Kidney (tissue), 14 donors: ENCODE data around the gene TMEM239. TPM values are rescaled to one million over a fixed set of nuclear protein-coding genes. Genes with fewer than 3 reads are reported as not detected.

Source experiments
- DNase-seq, 5 donors: peaks; one replicate each; pipeline ENCODE4 v3.0.0-alpha.2; 2013 to 2020
- FAIRE-seq: peaks from 2 replicates; lab custom pipeline; 2012; peaks lifted over from hg19 to GRCh38; lab: Jason Lieb, UNC
- H3K27ac ChIP-seq, 2 donors: one replicate each; pipeline ENCODE4 v1.7.0; 2013; ENCODE audit warnings: low read depth in 2 of 2, low read length in 2 of 2, inconsistent platforms in 1 of 2
- H3K27me3 ChIP-seq: one replicate; pipeline ENCODE4 v1.7.1; 2013; ENCODE audit warnings: low read length, inconsistent platforms; ENCODE audit not compliant: control insufficient read depth, insufficient read depth
- H3K36me3 ChIP-seq, 3 donors: one replicate each; pipeline versions ENCODE4 v1.7.0 to v1.7.1; 2013; ENCODE audit warnings: low read length in 3 of 3, control low read depth in 1 of 3, inconsistent platforms in 1 of 3; ENCODE audit not compliant: insufficient read depth in 3 of 3, control insufficient read depth in 2 of 3
- H3K4me1 ChIP-seq, 3 donors: one replicate each; pipeline versions ENCODE4 v1.7.0 to v1.7.1; 2013; ENCODE audit warnings: low read length in 3 of 3, inconsistent platforms in 1 of 3, low read depth in 1 of 3; ENCODE audit not compliant: control insufficient read depth in 2 of 3, insufficient read depth in 2 of 3
- H3K4me3 ChIP-seq, 3 donors: one replicate each; pipeline versions ENCODE4 v1.7.0 to v1.8.1; 2013; ENCODE audit warnings: low read length in 3 of 3, control low read depth in 1 of 3, inconsistent platforms in 1 of 3
- H3K9ac ChIP-seq, 3 donors: one replicate each; pipeline versions ENCODE4 v1.7.0 to v1.7.1; 2013; ENCODE audit warnings: low read length in 3 of 3, control low read depth in 1 of 3, inconsistent platforms in 1 of 3
- H3K9me3 ChIP-seq, 3 donors: one replicate each; pipeline versions ENCODE4 v1.7.0 to v1.7.1; 2013; ENCODE audit warnings: low read length in 3 of 3, control low read depth in 1 of 3, inconsistent platforms in 1 of 3; ENCODE audit not compliant: control insufficient read depth in 2 of 3, insufficient read depth in 1 of 3
- CTCF ChIP-seq: IDR thresholded peaks from 3 replicates; pipeline ENCODE4 v1.5.1; 2012; ENCODE audit warnings: mild to moderate bottlenecking, moderate library complexity, borderline replicate concordance; ENCODE audit not compliant: insufficient read depth; ENCODE audit errors: extremely low read depth
- intact Hi-C: fragments of 100-400 bp; cut with DNase I; formaldehyde crosslinking; loops from one replicate; pipeline ENCODE4 v1.11.1; 2022
- polyA plus RNA-seq: library from polyadenylated mRNA; stranded (reverse); fragments of 350-450 nt; fragmentation: Illumina TruSeq; extraction: RNeasy Lipid Tissue Mini Kit (QIAGEN cat#74804); gene quantifications from one replicate; pipeline ENCODE4 v1.2.3, GENCODE V29; 2014; ENCODE audit warnings: low read depth, low replicate concordance; ENCODE audit not compliant: insufficient read depth
- total RNA-seq: library from RNA; stranded (reverse); fragmentation: NEBNext Ultra II Directional; extraction: Animal tissue kit (Norgen Biotek cat#: 25700); gene quantifications from one replicate; pipeline ENCODE4 v1.2.1, GENCODE V29; 2021
- donor health status: control.
- donor health status: control.
- donor health status: control.
- donor health status: control.
- donor health status: control.
- donor health status: DM: yes; HTN: yes; CAD: no.
- donor health status: Normal renal cell carcinoma (clear cell type).

Gene TMEM239
- total and polyA plus RNA-seq, 2 donors from 2014 or later = not detected

- no peaks in the 10 kb centered on the region for H3K27me3 ChIP-seq
- H3K9ac ChIP-seq = no peak overlapping the region
- H3K27ac ChIP-seq = no peak overlapping the region
- H3K9me3 ChIP-seq = no peaks in the 10 kb centered on the region
- intact Hi-C loops = no loop called here
- no peak for TF ChIP-seq CTCF
- FAIRE-seq = no peak
- no peaks in the 10 kb centered on the region for H3K36me3 ChIP-seq
- no peak overlapping the region for H3K4me3 ChIP-seq
- peaks cover 0 to 2% (median 0%) of the 10 kb centered on the region in 3 donors for H3K4me1 ChIP-seq
- DNase-seq = no peak
Observed at GRCh38 chr20:2834401-2835110, 18.4 kb downstream of the TMEM239 start.

- Histone ChIP-seq H3K9ac (no peak overlapping the region), H3K4me1 (peaks cover 0 to 6% (median 0%) of the 10 kb centered on the region in 3 donors), H3K4me3 (no peak overlapping the region), H3K9me3 (no peaks in the 10 kb centered on the region), H3K27ac (no peak overlapping the region), H3K36me3 (no peaks in the 10 kb centered on the region), H3K27me3 (no peaks in the 10 kb centered on the region)
- intact Hi-C loops = no loop called here
- DNase-seq (no peak), FAIRE-seq (no peak)
- no peak for TF ChIP-seq CTCF
Observed at GRCh38 chr20:2835331-2835796, 19.2 kb downstream of the TMEM239 start.

- Histone ChIP-seq H3K36me3 (no peaks in the 10 kb centered on the region), H3K27me3 (no peaks in the 10 kb centered on the region), H3K9ac (no peak overlapping the region), H3K4me1 (peaks cover 0 to 6% (median 0%) of the 10 kb centered on the region in 3 donors), H3K4me3 (no peak overlapping the region), H3K27ac (no peak overlapping the region), H3K9me3 (no peaks in the 10 kb centered on the region)
- no peak for TF ChIP-seq CTCF
- intact Hi-C loops = no loop called here
- DNase-seq (no peak), FAIRE-seq (no peak)
Observed at GRCh38 chr20:2836035-2836434, 19.9 kb downstream of the TMEM239 start.
